CD14-positive monocyte (primary cell): ENCODE measurements around the gene PRSS23. TPM values are rescaled to one million over a fixed set of nuclear protein-coding genes. Genes with fewer than 3 reads are reported as not detected.

Experiments
- DNase-seq, 3 donors: peaks; one replicate each; pipeline ENCODE4 v3.0.0-alpha.2; 2011 to 2022
- H2AFZ ChIP-seq: 2 replicates; pipeline ENCODE4 v1.6.0; 2012; ENCODE audit warnings: mild to moderate bottlenecking, low read depth, low read length, inconsistent platforms; ENCODE audit not compliant: insufficient read depth, poor library complexity, severe bottlenecking
- H3K27ac ChIP-seq, 2 donors: 1 replicate in 1 of 2; 2 replicates in 1 of 2; pipeline ENCODE4 v1.5.1; 2012 to 2013; ENCODE audit warnings: low read length in 2 of 2, control low read depth in 1 of 2, inconsistent platforms in 1 of 2, low read depth in 1 of 2, mild to moderate bottlenecking in 1 of 2
- H3K27me3 ChIP-seq, 2 donors: one replicate each; pipeline versions ENCODE4 v1.6.0 to v1.6.1; 2011 to 2013; ENCODE audit warnings: low read length in 2 of 2; ENCODE audit not compliant: control insufficient read depth in 2 of 2, insufficient read depth in 2 of 2
- H3K36me3 ChIP-seq, 2 donors: replicated peaks in 1 of 2; 1 replicate in 1 of 2; 2 replicates in 1 of 2; pipeline versions ENCODE4 v1.5.1 to v1.6.1; 2012 to 2013; ENCODE audit warnings: low read length in 2 of 2, control low read depth in 1 of 2, inconsistent platforms in 1 of 2, mild to moderate bottlenecking in 1 of 2; ENCODE audit not compliant: insufficient read depth in 2 of 2, control insufficient read depth in 1 of 2
- H3K4me1 ChIP-seq, 2 donors: 1 replicate in 1 of 2; 2 replicates in 1 of 2; pipeline versions ENCODE4 v1.5.1 to v1.6.1; 2012 to 2013; ENCODE audit warnings: low read length in 2 of 2, control low read depth in 1 of 2, inconsistent platforms in 1 of 2, mild to moderate bottlenecking in 1 of 2, moderate library complexity in 1 of 2; ENCODE audit not compliant: insufficient read depth in 2 of 2, control insufficient read depth in 1 of 2
- H3K4me2 ChIP-seq: replicated peaks from 2 replicates; pipeline ENCODE3; 2012; ENCODE audit warnings: low read length, moderate library complexity, mild to moderate bottlenecking; ENCODE audit not compliant: poor library complexity, severe bottlenecking; ENCODE audit errors: extremely low read depth
- H3K4me3 ChIP-seq, 3 experiments: fragments of 200-600 bp in 1 of 3; sonication (generic) in 1 of 3; replicated peaks in 1 of 3; 1 replicate in 2 of 3; 2 replicates in 1 of 3; pipeline ENCODE4 v1.5.1; 2011 to 2013; ENCODE audit warnings: low read length in 3 of 3, mild to moderate bottlenecking in 3 of 3, control low read depth in 2 of 3, low read depth in 2 of 3, inconsistent platforms in 1 of 3, moderate library complexity in 1 of 3
- H3K79me2 ChIP-seq: 2 replicates; pipeline ENCODE4 v1.6.0; 2012; ENCODE audit warnings: mild to moderate bottlenecking, control low read depth, inconsistent platforms, low read length, moderate library complexity; ENCODE audit not compliant: insufficient read depth
- H3K9ac ChIP-seq: 2 replicates; pipeline ENCODE4 v1.6.0; 2017; ENCODE audit warnings: low read length, mild to moderate bottlenecking; ENCODE audit not compliant: insufficient read depth, poor library complexity, severe bottlenecking
- H3K9me3 ChIP-seq, 2 donors: replicated peaks in 1 of 2; 1 replicate in 1 of 2; 2 replicates in 1 of 2; pipeline versions ENCODE4 v1.5.1 to v1.6.1; 2012 to 2013; ENCODE audit warnings: low read length in 2 of 2, control low read depth in 1 of 2; ENCODE audit not compliant: control insufficient read depth in 1 of 2, insufficient read depth in 1 of 2
- H4K20me1 ChIP-seq: 2 replicates; pipeline ENCODE4 v1.6.0; 2012; ENCODE audit warnings: mild to moderate bottlenecking, low read length, control low read depth, moderate library complexity; ENCODE audit not compliant: insufficient read depth
- H3K27ac Mint-ChIP-seq, 7 donors: one replicate each; pipeline ENCODE4 v1.8.0; 2020; ENCODE audit warnings: mild to moderate bottlenecking in 7 of 7, mixed read lengths in 7 of 7, moderate library complexity in 6 of 7, inconsistent platforms in 2 of 7
- H3K27me3 Mint-ChIP-seq, 3 donors: one replicate each; pipeline ENCODE4 v1.8.0; 2021 to 2022; ENCODE audit warnings: low read depth in 3 of 3, mild to moderate bottlenecking in 3 of 3, mixed read lengths in 3 of 3, moderate library complexity in 3 of 3, inconsistent platforms in 1 of 3
- H3K36me3 Mint-ChIP-seq, 2 donors: one replicate each; pipeline ENCODE4 v1.8.0; 2020; ENCODE audit warnings: mixed read lengths in 2 of 2, inconsistent platforms in 1 of 2, mild to moderate bottlenecking in 1 of 2
- H3K4me1 Mint-ChIP-seq: one replicate; pipeline ENCODE4 v1.8.0; 2020; ENCODE audit warnings: mild to moderate bottlenecking, mixed read lengths
- H3K4me3 Mint-ChIP-seq, 2 donors: one replicate each; pipeline ENCODE4 v1.8.0; 2020; ENCODE audit warnings: mild to moderate bottlenecking in 2 of 2, mixed read lengths in 2 of 2, moderate library complexity in 1 of 2
- H3K9me3 Mint-ChIP-seq, 7 donors: one replicate each; pipeline ENCODE4 v1.8.0; 2020 to 2022; ENCODE audit warnings: mixed read lengths in 7 of 7, mild to moderate bottlenecking in 6 of 7, moderate library complexity in 6 of 7, inconsistent platforms in 2 of 7
- CTCF ChIP-seq: fragments of 200-600 bp; IDR thresholded peaks from one replicate; pipeline ENCODE4 v1.8.0; 2022; ENCODE audit warnings: antibody characterized with exemption, mild to moderate bottlenecking
- WGBS: methylation state at CpG from one replicate; pipeline ENCODE4 v1.1.5; 2013; ENCODE audit warnings: missing lambda C conversion rate; ENCODE audit not compliant: insufficient coverage; 5-methylcytosine and 5-hydroxymethylcytosine counted together
- intact Hi-C, 2 donors: fragments of 100-400 bp; cut with micrococcal nuclease; formaldehyde crosslinking; loops; one replicate each; pipeline versions ENCODE4 v1.15.0 to v1.15.1; 2023
- polyA plus RNA-seq, 3 donors: library from polyadenylated mRNA; depleted of rRNA in 1 of 3; unstranded in 2 of 3; stranded (reverse) in 1 of 3; fragments of 300-500 nt in 2 of 3; fragments of >200 nt in 1 of 3; fragmentation: Illumina TruSeq in 2 of 3; gene quantifications; 1 replicate in 2 of 3; 2 replicates in 1 of 3; pipeline ENCODE4 v1.2.3, GENCODE V29; 2012 to 2021

The PRSS23 gene
- polyA plus RNA-seq, 3 donors = 0.08 to 0.19 TPM; not detected in 1

GRCh38 chr11:86783661-86784060, 16.7 kb upstream of the PRSS23 start:
- Histone ChIP-seq H4K20me1 (no peaks in the 10 kb centered on the region), H3K27ac (no peak overlapping the region), H3K79me2 (no peaks in the 10 kb centered on the region), H3K36me3 (no peaks in the 10 kb centered on the region), H3K9ac (no peak overlapping the region), H3K4me3 (no peak overlapping the region), H2AFZ (no peak overlapping the region), H3K4me2 (no peak overlapping the region), H3K4me1 (no peaks in the 10 kb centered on the region), H3K9me3 (no peaks in the 10 kb centered on the region), H3K27me3 (no peaks in the 10 kb centered on the region)
- 100% methylated on average over 1 of the region's 2 CpGs for WGBS
- TF ChIP-seq CTCF = no peak
- H3K27me3 Mint-ChIP-seq = peaks cover 0 to 2% (median 0%) of the 10 kb centered on the region in 3 donors
- no peaks in the 10 kb centered on the region for H3K4me1 Mint-ChIP-seq
- no peaks in the 10 kb centered on the region for H3K36me3 Mint-ChIP-seq
- intact Hi-C loops = no loop called here
- H3K4me3 Mint-ChIP-seq = no peak overlapping the region
- no peak overlapping the region for H3K27ac Mint-ChIP-seq
- no peak for DNase-seq
- H3K9me3 Mint-ChIP-seq = no peaks in the 10 kb centered on the region

GRCh38 chr11:86784241-86784681, 16.1 kb upstream of the PRSS23 start:
- no peaks in the 10 kb centered on the region for H4K20me1 ChIP-seq
- H3K4me1 ChIP-seq = no peaks in the 10 kb centered on the region
- Mint-ChIP-seq H3K36me3 (no peaks in the 10 kb centered on the region), H3K4me1 (no peaks in the 10 kb centered on the region), H3K27me3 (peaks cover 0 to 2% (median 0%) of the 10 kb centered on the region in 3 donors), H3K27ac (no peak overlapping the region), H3K9me3 (no peaks in the 10 kb centered on the region), H3K4me3 (no peak overlapping the region)
- no peaks in the 10 kb centered on the region for H3K9me3 ChIP-seq
- H3K4me3 ChIP-seq = no peak overlapping the region
- no peaks in the 10 kb centered on the region for H3K27me3 ChIP-seq
- intact Hi-C loops = no loop called here
- H2AFZ ChIP-seq = no peak overlapping the region
- H3K9ac ChIP-seq = no peak overlapping the region
- WGBS = no CpG with 5 or more reads among the region's 2 CpGs
- DNase-seq = no peak
- H3K79me2 ChIP-seq = no peaks in the 10 kb centered on the region
- no peak for TF ChIP-seq CTCF
- no peak overlapping the region for H3K4me2 ChIP-seq
- no peaks in the 10 kb centered on the region for H3K36me3 ChIP-seq
- no peak overlapping the region for H3K27ac ChIP-seq
